Measurements from ENCODE around the gene CHTF8.

Gene CHTF8

DNA sequence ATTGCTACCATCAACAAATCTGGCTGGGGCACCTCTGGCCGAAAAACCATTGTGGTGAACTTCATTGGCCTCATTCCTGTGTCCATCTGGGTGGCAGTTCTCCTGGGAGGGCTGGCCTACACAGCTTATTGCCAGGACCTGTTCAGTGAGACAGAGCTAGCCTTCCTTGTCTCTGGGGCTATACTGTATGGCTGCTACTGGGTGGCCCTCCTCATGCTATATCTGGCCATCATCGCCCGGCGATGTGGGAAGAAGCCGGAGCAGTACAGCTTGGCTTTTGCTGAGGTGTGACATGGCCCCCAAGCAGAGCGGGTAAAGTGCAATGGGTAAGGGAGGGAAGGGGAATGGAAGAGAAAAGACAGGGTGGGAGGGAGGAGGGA lies 17.4 kb downstream of the CHTF8 start:
- no peak for TF ChIP-seq SPI1 (IDR thresholded peaks at IDR 0.05; ENCODE audit: low read depth, low read length)
- no peak for TF ChIP-seq POLR2AphosphoS5 (IDR thresholded peaks at IDR 0.05; ENCODE audit: low read depth, low read length)
- TF ChIP-seq POLR2A (IDR thresholded peaks at IDR 0.05; ENCODE audit: low read depth, low read length), result no peak
- no peak for TF ChIP-seq TAF1 (IDR thresholded peaks at IDR 0.05; ENCODE audit: low read depth, low read length)
- TF ChIP-seq POU2F2 (IDR thresholded peaks at IDR 0.05; ENCODE audit: low read depth, low read length), result no peak
- no peak for TF ChIP-seq PAX5 (IDR thresholded peaks at IDR 0.05; ENCODE audit: insufficient read depth, low read length, severe bottlenecking)
- no peak for FAIRE-seq
- no peak for DNase-seq (ENCODE audit: insufficient read length, low spot score)

DNA sequence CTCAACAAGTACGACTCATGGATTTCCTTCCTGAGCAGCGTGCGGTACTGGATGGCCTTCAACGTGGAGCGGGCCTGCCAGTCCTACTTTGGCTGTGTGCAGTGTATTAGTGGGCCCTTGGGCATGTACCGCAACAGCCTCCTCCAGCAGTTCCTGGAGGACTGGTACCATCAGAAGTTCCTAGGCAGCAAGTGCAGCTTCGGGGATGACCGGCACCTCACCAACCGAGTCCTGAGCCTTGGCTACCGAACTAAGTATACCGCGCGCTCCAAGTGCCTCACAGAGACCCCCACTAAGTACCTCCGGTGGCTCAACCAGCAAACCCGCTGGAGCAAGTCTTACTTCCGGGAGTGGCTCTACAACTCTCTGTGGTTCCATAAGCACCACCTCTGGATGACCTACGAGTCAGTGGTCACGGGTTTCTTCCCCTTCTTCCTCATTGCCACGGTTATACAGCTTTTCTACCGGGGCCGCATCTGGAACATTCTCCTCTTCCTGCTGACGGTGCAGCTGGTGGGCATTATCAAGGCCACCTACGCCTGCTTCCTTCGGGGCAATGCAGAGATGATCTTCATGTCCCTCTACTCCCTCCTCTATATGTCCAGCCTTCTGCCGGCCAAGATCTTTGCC lies 17.9 kb downstream of the CHTF8 start:
- FAIRE-seq, result no peak
- no peak for DNase-seq (ENCODE audit: insufficient read length, low spot score)
- TF ChIP-seq SPI1 (IDR thresholded peaks at IDR 0.05; ENCODE audit: low read depth, low read length), result no peak
- TF ChIP-seq POLR2A (IDR thresholded peaks at IDR 0.05; ENCODE audit: low read depth, low read length), result no peak
- TF ChIP-seq POLR2AphosphoS5 (IDR thresholded peaks at IDR 0.05; ENCODE audit: low read depth, low read length), result no peak
- TF ChIP-seq POU2F2 (IDR thresholded peaks at IDR 0.05; ENCODE audit: low read depth, low read length), result no peak
- no peak for TF ChIP-seq PAX5 (IDR thresholded peaks at IDR 0.05; ENCODE audit: insufficient read depth, low read length, severe bottlenecking)
- TF ChIP-seq TAF1 (IDR thresholded peaks at IDR 0.05; ENCODE audit: low read depth, low read length), result no peak

DNA sequence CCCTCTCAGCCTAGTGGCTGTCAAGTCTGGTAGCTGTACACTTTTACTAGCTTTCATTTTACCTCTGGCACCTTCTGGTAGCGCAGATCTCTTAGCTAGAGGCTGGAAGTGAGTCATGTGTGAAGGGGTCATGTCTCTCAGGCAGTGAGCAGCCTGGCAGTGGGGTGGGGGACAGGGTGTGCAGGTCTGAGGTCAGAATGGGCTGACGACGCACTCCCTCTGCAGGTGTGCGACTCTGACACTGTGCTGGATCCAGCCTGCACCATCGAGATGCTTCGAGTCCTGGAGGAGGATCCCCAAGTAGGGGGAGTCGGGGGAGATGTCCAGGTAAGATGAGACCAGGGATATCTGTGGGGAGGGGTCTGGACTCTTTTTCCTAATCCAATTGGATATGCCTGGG lies 19.2 kb downstream of the CHTF8 start:
- FAIRE-seq (no peak), DNase-seq (ENCODE audit: insufficient read length, low spot score) (no peak)
- TF ChIP-seq POLR2A (IDR thresholded peaks at IDR 0.05; ENCODE audit: low read depth, low read length) (no peak), PAX5 (IDR thresholded peaks at IDR 0.05; ENCODE audit: insufficient read depth, low read length, severe bottlenecking) (no peak)

DNA sequence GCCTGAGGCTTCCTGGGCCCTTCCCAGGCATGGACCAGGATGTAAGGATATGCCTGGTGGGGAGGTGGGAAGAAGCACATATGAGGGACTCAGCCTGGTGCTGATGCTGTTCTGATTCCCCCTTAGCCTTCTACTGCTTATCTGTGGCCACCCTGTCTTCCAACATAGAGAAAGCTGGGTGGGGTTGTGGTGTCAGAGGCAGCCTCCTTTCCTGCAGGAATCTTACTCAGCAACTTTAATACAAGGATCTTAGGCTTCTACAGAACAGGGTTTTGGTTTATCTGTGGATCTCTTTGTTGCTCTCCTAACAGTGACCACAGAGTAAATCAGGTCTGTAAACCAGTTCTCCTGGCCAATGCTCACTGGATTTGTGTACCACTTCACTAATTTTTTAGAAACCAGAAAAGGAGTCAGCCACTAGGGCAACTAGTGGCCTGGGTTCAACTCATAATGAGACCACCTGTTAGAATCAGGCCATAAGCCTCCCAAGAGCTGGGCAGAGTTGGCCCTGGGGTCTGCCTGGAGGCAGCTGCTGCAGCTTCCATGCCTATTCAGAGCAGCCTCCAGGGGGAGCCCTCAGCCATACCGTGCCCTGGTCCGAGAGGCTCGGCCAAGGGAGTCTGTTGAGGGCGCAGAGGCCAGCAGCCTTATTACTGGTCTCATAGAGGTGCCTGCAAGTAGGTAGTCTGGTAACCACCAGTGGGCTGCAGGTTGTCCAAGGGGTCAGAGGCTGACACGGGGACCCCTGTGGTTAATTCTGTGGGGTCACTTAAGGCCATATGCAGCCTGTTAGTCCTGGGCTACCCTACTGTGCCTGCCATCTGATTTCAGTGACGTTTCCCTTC lies 19.9 kb downstream of the CHTF8 start:
- FAIRE-seq (peak; percentile 68), DNase-seq (ENCODE audit: insufficient read length, low spot score) (peak; percentile 80)
- TF ChIP-seq PAX5 (IDR thresholded peaks at IDR 0.05; ENCODE audit: insufficient read depth, low read length, severe bottlenecking) (no peak), POU2F2 (IDR thresholded peaks at IDR 0.05; ENCODE audit: low read depth, low read length) (no peak), POLR2A (IDR thresholded peaks at IDR 0.05; ENCODE audit: low read depth, low read length) (no peak), POLR2AphosphoS5 (IDR thresholded peaks at IDR 0.05; ENCODE audit: low read depth, low read length) (no peak), TAF1 (IDR thresholded peaks at IDR 0.05; ENCODE audit: low read depth, low read length) (no peak), SPI1 (IDR thresholded peaks at IDR 0.05; ENCODE audit: low read depth, low read length) (no peak)

DNA sequence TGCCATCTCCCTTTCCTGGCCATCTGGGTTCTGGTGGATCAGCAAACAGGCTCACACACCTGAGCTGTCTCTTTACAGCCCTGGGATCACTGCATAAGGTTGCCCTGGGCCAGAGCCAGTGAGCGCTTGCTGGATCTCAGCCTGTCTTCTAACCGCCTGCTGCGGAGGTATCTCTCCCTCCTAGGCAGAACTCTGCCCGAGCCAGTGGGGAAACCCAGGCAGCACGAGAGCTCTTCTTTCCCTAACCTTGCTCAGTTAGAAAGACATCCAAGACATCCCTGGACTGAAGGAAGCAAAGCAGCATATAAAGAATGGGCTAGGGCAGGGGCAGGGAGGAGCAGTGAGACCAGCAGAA lies 20.5 kb downstream of the CHTF8 start:
- no peak for TF ChIP-seq POLR2AphosphoS5 (IDR thresholded peaks at IDR 0.05; ENCODE audit: low read depth, low read length)
- TF ChIP-seq POLR2A (IDR thresholded peaks at IDR 0.05; ENCODE audit: low read depth, low read length), result no peak
- no peak for TF ChIP-seq SPI1 (IDR thresholded peaks at IDR 0.05; ENCODE audit: low read depth, low read length)
- no peak for TF ChIP-seq PAX5 (IDR thresholded peaks at IDR 0.05; ENCODE audit: insufficient read depth, low read length, severe bottlenecking)
- TF ChIP-seq POU2F2 (IDR thresholded peaks at IDR 0.05; ENCODE audit: low read depth, low read length), result no peak
- no peak for TF ChIP-seq TAF1 (IDR thresholded peaks at IDR 0.05; ENCODE audit: low read depth, low read length)
- no peak for DNase-seq (ENCODE audit: insufficient read length, low spot score)
- no peak for FAIRE-seq

DNA sequence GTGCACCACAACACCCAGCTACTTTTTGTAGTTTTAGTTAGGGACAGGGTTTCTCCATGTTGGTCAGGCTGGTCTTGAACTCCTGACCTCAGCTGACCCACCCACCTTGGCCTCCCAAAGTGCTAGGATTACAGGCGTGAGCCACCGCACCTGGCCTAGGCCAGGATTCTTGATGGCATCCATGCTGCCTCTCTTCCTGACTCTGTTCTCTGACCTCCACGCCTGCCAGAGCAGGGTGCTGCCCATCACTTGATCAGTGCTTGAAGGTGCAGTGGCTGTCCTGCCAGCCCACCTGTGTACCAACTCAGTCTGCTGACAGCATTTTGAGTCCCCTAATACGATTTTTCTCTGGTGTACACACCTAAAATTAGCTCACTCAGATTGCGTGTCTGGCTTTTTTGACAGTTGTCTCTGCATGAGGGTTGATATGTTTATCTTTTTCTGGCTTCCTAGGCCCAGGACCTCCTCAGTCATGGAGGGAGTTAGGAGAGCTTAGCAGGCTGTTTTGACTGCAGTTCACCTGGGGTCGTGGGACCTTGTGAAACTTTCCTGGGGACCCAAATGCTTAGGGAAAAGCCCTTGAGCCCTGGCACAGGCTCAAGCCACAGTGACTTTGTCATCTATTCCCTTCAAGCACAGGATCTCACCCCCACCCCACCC lies 21.0 kb downstream of the CHTF8 start:
- TF ChIP-seq TAF1 (IDR thresholded peaks at IDR 0.05; ENCODE audit: low read depth, low read length) (no peak), PAX5 (IDR thresholded peaks at IDR 0.05; ENCODE audit: insufficient read depth, low read length, severe bottlenecking) (no peak), SPI1 (IDR thresholded peaks at IDR 0.05; ENCODE audit: low read depth, low read length) (no peak), POLR2A (IDR thresholded peaks at IDR 0.05; ENCODE audit: low read depth, low read length) (no peak), POLR2AphosphoS5 (IDR thresholded peaks at IDR 0.05; ENCODE audit: low read depth, low read length) (no peak), POU2F2 (IDR thresholded peaks at IDR 0.05; ENCODE audit: low read depth, low read length) (no peak)
- DNase-seq (ENCODE audit: insufficient read length, low spot score) (no peak), FAIRE-seq (no peak)

DNA sequence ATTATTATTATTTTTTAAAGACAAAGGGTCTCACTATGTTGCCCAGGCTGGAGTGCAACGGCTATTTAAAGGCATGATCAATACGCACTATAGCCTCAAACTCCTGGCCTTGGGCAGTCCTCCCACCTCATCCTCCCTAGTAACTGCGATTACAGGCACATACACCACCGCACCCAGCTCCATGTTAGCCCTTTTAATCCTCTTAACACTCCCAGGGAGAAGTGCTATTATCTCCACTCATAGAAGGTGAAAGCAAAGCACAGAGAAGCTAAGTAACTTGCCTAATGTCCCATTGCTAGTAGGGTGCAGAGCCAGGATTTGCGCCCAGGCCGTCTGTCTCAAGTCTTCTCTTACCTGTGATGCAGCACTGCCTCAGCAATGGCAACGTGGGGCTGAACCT lies 22.0 kb downstream of the CHTF8 start:
- DNase-seq (ENCODE audit: insufficient read length, low spot score), result no peak
- FAIRE-seq, result no peak
- TF ChIP-seq POLR2A (IDR thresholded peaks at IDR 0.05; ENCODE audit: low read depth, low read length) (no peak), POLR2AphosphoS5 (IDR thresholded peaks at IDR 0.05; ENCODE audit: low read depth, low read length) (no peak), PAX5 (IDR thresholded peaks at IDR 0.05; ENCODE audit: insufficient read depth, low read length, severe bottlenecking) (no peak), TAF1 (IDR thresholded peaks at IDR 0.05; ENCODE audit: low read depth, low read length) (no peak), POU2F2 (IDR thresholded peaks at IDR 0.05; ENCODE audit: low read depth, low read length) (no peak), SPI1 (IDR thresholded peaks at IDR 0.05; ENCODE audit: low read depth, low read length) (no peak)

DNA sequence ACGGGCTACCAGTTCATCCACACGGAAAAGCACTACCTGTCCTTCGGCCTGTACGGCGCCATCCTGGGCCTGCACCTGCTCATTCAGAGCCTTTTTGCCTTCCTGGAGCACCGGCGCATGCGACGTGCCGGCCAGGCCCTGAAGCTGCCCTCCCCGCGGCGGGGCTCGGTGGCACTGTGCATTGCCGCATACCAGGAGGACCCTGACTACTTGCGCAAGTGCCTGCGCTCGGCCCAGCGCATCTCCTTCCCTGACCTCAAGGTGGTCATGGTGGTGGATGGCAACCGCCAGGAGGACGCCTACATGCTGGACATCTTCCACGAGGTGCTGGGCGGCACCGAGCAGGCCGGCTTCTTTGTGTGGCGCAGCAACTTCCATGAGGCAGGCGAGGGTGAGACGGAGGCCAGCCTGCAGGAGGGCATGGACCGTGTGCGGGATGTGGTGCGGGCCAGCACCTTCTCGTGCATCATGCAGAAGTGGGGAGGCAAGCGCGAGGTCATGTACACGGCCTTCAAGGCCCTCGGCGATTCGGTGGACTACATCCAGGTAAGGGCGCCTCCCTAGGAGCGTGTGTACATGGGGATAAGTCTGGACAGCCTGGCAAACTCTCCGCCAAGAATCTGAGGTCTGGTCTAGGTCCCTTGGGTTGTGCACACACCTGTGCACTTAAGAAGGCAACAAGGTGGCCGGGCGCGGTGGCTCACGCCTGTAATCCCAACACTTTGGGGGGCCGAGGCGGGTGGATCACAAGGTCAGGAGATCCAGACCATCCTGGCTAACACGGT lies 22.7 kb downstream of the CHTF8 start:
- FAIRE-seq (no peak), DNase-seq (ENCODE audit: insufficient read length, low spot score) (no peak)

DNA sequence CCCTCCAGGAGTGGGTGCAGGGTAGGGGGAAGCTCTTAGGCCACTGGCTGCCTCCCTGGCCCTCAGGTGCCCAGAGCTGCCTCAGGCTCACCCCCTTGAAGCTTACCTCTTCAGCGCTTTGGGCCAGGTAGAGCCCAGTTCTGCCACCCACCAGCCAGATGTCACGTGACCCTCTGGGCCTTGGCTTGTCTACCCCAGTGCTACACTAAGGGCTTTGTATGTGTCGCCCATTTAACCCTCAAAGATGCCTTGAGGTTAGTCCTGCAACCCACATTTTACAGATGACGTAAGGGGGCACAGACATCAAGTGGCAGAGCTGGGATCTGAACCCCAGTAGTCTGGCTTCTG lies 23.5 kb downstream of the CHTF8 start:
- FAIRE-seq, result no peak
- TF ChIP-seq PAX5 (IDR thresholded peaks at IDR 0.05; ENCODE audit: insufficient read depth, low read length, severe bottlenecking) (no peak), TAF1 (IDR thresholded peaks at IDR 0.05; ENCODE audit: low read depth, low read length) (no peak), POLR2A (IDR thresholded peaks at IDR 0.05; ENCODE audit: low read depth, low read length) (no peak), POU2F2 (IDR thresholded peaks at IDR 0.05; ENCODE audit: low read depth, low read length) (no peak)

More for the DNA sequence above, 22.7 kb downstream of the CHTF8 start:
- TF ChIP-seq POU2F2 (IDR thresholded peaks at IDR 0.05; ENCODE audit: low read depth, low read length), result no peak
- TF ChIP-seq TAF1 (IDR thresholded peaks at IDR 0.05; ENCODE audit: low read depth, low read length), result no peak
- no peak for TF ChIP-seq POLR2A (IDR thresholded peaks at IDR 0.05; ENCODE audit: low read depth, low read length)
- TF ChIP-seq POLR2AphosphoS5 (IDR thresholded peaks at IDR 0.05; ENCODE audit: low read depth, low read length), result no peak
- TF ChIP-seq PAX5 (IDR thresholded peaks at IDR 0.05; ENCODE audit: insufficient read depth, low read length, severe bottlenecking), result no peak
- TF ChIP-seq SPI1 (IDR thresholded peaks at IDR 0.05; ENCODE audit: low read depth, low read length), result no peak

More for the DNA sequence above, 23.5 kb downstream of the CHTF8 start:
- no peak for DNase-seq (ENCODE audit: insufficient read length, low spot score)
